CD14-positive monocyte (primary cell): ENCODE measurements around the gene DHRS3. TPM values are rescaled to one million over a fixed set of nuclear protein-coding genes. Genes with fewer than 3 reads are reported as not detected.

ENCODE experiments used
- DNase-seq, 3 donors: peaks; one replicate each; pipeline ENCODE4 v3.0.0-alpha.2; 2011 to 2022
- H2AFZ ChIP-seq: 2 replicates; pipeline ENCODE4 v1.6.0; 2012; ENCODE audit warnings: mild to moderate bottlenecking, low read depth, low read length, inconsistent platforms; ENCODE audit not compliant: insufficient read depth, poor library complexity, severe bottlenecking
- H3K27ac ChIP-seq, 2 donors: 1 replicate in 1 of 2; 2 replicates in 1 of 2; pipeline ENCODE4 v1.5.1; 2012 to 2013; ENCODE audit warnings: low read length in 2 of 2, control low read depth in 1 of 2, inconsistent platforms in 1 of 2, low read depth in 1 of 2, mild to moderate bottlenecking in 1 of 2
- H3K27me3 ChIP-seq, 2 donors: one replicate each; pipeline versions ENCODE4 v1.6.0 to v1.6.1; 2011 to 2013; ENCODE audit warnings: low read length in 2 of 2; ENCODE audit not compliant: control insufficient read depth in 2 of 2, insufficient read depth in 2 of 2
- H3K36me3 ChIP-seq, 2 donors: replicated peaks in 1 of 2; 1 replicate in 1 of 2; 2 replicates in 1 of 2; pipeline versions ENCODE4 v1.5.1 to v1.6.1; 2012 to 2013; ENCODE audit warnings: low read length in 2 of 2, control low read depth in 1 of 2, inconsistent platforms in 1 of 2, mild to moderate bottlenecking in 1 of 2; ENCODE audit not compliant: insufficient read depth in 2 of 2, control insufficient read depth in 1 of 2
- H3K4me1 ChIP-seq, 2 donors: 1 replicate in 1 of 2; 2 replicates in 1 of 2; pipeline versions ENCODE4 v1.5.1 to v1.6.1; 2012 to 2013; ENCODE audit warnings: low read length in 2 of 2, control low read depth in 1 of 2, inconsistent platforms in 1 of 2, mild to moderate bottlenecking in 1 of 2, moderate library complexity in 1 of 2; ENCODE audit not compliant: insufficient read depth in 2 of 2, control insufficient read depth in 1 of 2
- H3K4me2 ChIP-seq: replicated peaks from 2 replicates; pipeline ENCODE3; 2012; ENCODE audit warnings: low read length, moderate library complexity, mild to moderate bottlenecking; ENCODE audit not compliant: poor library complexity, severe bottlenecking; ENCODE audit errors: extremely low read depth
- H3K4me3 ChIP-seq, 3 experiments: fragments of 200-600 bp in 1 of 3; sonication (generic) in 1 of 3; replicated peaks in 1 of 3; 1 replicate in 2 of 3; 2 replicates in 1 of 3; pipeline ENCODE4 v1.5.1; 2011 to 2013; ENCODE audit warnings: low read length in 3 of 3, mild to moderate bottlenecking in 3 of 3, control low read depth in 2 of 3, low read depth in 2 of 3, inconsistent platforms in 1 of 3, moderate library complexity in 1 of 3
- H3K79me2 ChIP-seq: 2 replicates; pipeline ENCODE4 v1.6.0; 2012; ENCODE audit warnings: mild to moderate bottlenecking, control low read depth, inconsistent platforms, low read length, moderate library complexity; ENCODE audit not compliant: insufficient read depth
- H3K9ac ChIP-seq: 2 replicates; pipeline ENCODE4 v1.6.0; 2017; ENCODE audit warnings: low read length, mild to moderate bottlenecking; ENCODE audit not compliant: insufficient read depth, poor library complexity, severe bottlenecking
- H3K9me3 ChIP-seq, 2 donors: replicated peaks in 1 of 2; 1 replicate in 1 of 2; 2 replicates in 1 of 2; pipeline versions ENCODE4 v1.5.1 to v1.6.1; 2012 to 2013; ENCODE audit warnings: low read length in 2 of 2, control low read depth in 1 of 2; ENCODE audit not compliant: control insufficient read depth in 1 of 2, insufficient read depth in 1 of 2
- H4K20me1 ChIP-seq: 2 replicates; pipeline ENCODE4 v1.6.0; 2012; ENCODE audit warnings: mild to moderate bottlenecking, low read length, control low read depth, moderate library complexity; ENCODE audit not compliant: insufficient read depth
- H3K27ac Mint-ChIP-seq, 7 donors: one replicate each; pipeline ENCODE4 v1.8.0; 2020; ENCODE audit warnings: mild to moderate bottlenecking in 7 of 7, mixed read lengths in 7 of 7, moderate library complexity in 6 of 7, inconsistent platforms in 2 of 7
- H3K27me3 Mint-ChIP-seq, 3 donors: one replicate each; pipeline ENCODE4 v1.8.0; 2021 to 2022; ENCODE audit warnings: low read depth in 3 of 3, mild to moderate bottlenecking in 3 of 3, mixed read lengths in 3 of 3, moderate library complexity in 3 of 3, inconsistent platforms in 1 of 3
- H3K36me3 Mint-ChIP-seq, 2 donors: one replicate each; pipeline ENCODE4 v1.8.0; 2020; ENCODE audit warnings: mixed read lengths in 2 of 2, inconsistent platforms in 1 of 2, mild to moderate bottlenecking in 1 of 2
- H3K4me1 Mint-ChIP-seq: one replicate; pipeline ENCODE4 v1.8.0; 2020; ENCODE audit warnings: mild to moderate bottlenecking, mixed read lengths
- H3K4me3 Mint-ChIP-seq, 2 donors: one replicate each; pipeline ENCODE4 v1.8.0; 2020; ENCODE audit warnings: mild to moderate bottlenecking in 2 of 2, mixed read lengths in 2 of 2, moderate library complexity in 1 of 2
- H3K9me3 Mint-ChIP-seq, 7 donors: one replicate each; pipeline ENCODE4 v1.8.0; 2020 to 2022; ENCODE audit warnings: mixed read lengths in 7 of 7, mild to moderate bottlenecking in 6 of 7, moderate library complexity in 6 of 7, inconsistent platforms in 2 of 7
- WGBS: methylation state at CpG from one replicate; pipeline ENCODE4 v1.1.5; 2013; ENCODE audit warnings: missing lambda C conversion rate; ENCODE audit not compliant: insufficient coverage; 5-methylcytosine and 5-hydroxymethylcytosine counted together
- intact Hi-C, 2 donors: fragments of 100-400 bp; cut with micrococcal nuclease; formaldehyde crosslinking; loops; one replicate each; pipeline versions ENCODE4 v1.15.0 to v1.15.1; 2023
- polyA plus RNA-seq, 3 donors: library from polyadenylated mRNA; depleted of rRNA in 1 of 3; unstranded in 2 of 3; stranded (reverse) in 1 of 3; fragments of 300-500 nt in 2 of 3; fragments of >200 nt in 1 of 3; fragmentation: Illumina TruSeq in 2 of 3; gene quantifications; 1 replicate in 2 of 3; 2 replicates in 1 of 3; pipeline ENCODE4 v1.2.3, GENCODE V29; 2012 to 2021
- TF ChIP-seq, protein P1 (sequence below): fragments of 200-600 bp; IDR thresholded peaks from one replicate; pipeline ENCODE4 v1.8.0; 2022; ENCODE audit warnings: antibody characterized with exemption, mild to moderate bottlenecking

The DHRS3 gene
- polyA plus RNA-seq, 3 donors, result 0.23 to 0.59 (median 0.29) TPM

DNA sequence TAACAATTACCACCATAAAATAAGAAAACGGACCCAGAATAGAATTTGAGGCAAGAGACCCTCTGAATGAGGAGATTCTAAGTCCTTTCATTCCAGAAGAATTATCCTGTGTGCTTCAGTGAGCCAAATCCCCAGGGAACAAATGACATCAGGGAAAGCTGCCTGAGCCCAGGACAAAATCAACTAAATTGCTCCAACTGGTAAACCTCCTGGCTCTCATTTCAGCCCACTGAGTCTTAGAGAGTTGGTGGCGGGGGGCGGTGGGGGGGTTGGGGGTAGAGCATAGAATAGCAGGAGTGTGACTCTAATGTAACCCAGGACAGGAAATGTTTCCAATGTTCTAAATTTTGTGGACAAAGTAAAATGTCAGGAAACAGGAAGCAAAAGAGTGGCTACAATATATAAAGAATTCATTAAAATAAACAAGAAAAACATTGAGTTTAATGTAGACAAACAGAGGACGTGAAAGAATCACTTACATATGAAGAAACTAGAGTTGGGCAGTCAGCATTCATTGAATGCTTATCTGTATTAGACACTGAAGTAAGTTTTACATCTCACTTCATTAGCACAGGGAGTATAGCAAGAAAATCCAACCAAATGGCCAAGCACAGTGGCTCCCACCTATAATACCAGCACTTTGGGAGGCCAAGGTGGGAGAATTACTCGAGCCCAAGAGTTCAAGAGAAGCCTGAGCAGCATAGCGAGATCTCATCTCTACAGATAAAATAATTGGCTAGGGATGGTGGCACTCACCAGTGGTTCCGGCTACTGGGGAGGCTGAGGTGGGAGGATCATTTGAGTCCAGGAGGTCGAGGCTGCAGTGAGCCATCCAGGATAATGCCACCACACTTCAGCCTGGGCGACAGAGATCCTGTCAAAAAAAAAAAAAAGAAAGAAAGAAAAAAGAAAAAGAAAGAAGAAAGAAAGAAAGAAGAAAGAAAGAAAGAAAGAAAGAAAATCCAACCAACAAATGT lies 75.1 kb downstream of the DHRS3 start:
- no peak overlapping the region for H3K4me3 ChIP-seq
- H3K4me1 ChIP-seq, result no peaks in the 10 kb centered on the region
- Mint-ChIP-seq H3K4me1 (no peaks in the 10 kb centered on the region), H3K9me3 (peaks cover 0 to 4% (median 0%) of the 10 kb centered on the region in 7 donors), H3K4me3 (peak overlapping the region in 1 of 2 donors; percentile 48), H3K27me3 (peaks cover 1 to 12% (median 10%) of the 10 kb centered on the region in 3 donors), H3K36me3 (no peaks in the 10 kb centered on the region), H3K27ac (peak overlapping the region in 1 of 7 donors; percentile 15)
- H3K79me2 ChIP-seq, result no peaks in the 10 kb centered on the region
- DNase-seq, result no peak
- no peaks in the 10 kb centered on the region for H3K36me3 ChIP-seq
- H3K4me2 ChIP-seq, result no peak overlapping the region
- H4K20me1 ChIP-seq, result no peaks in the 10 kb centered on the region
- TF ChIP-seq, protein P1, sequence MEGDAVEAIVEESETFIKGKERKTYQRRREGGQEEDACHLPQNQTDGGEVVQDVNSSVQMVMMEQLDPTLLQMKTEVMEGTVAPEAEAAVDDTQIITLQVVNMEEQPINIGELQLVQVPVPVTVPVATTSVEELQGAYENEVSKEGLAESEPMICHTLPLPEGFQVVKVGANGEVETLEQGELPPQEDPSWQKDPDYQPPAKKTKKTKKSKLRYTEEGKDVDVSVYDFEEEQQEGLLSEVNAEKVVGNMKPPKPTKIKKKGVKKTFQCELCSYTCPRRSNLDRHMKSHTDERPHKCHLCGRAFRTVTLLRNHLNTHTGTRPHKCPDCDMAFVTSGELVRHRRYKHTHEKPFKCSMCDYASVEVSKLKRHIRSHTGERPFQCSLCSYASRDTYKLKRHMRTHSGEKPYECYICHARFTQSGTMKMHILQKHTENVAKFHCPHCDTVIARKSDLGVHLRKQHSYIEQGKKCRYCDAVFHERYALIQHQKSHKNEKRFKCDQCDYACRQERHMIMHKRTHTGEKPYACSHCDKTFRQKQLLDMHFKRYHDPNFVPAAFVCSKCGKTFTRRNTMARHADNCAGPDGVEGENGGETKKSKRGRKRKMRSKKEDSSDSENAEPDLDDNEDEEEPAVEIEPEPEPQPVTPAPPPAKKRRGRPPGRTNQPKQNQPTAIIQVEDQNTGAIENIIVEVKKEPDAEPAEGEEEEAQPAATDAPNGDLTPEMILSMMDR, result no peak
- intact Hi-C loops, result no loop called here
- H2AFZ ChIP-seq, result no peak overlapping the region
- WGBS, result no CpG with 5 or more reads among the region's 9 CpGs
- H3K9me3 ChIP-seq, result no peaks in the 10 kb centered on the region
- no peak overlapping the region for H3K27ac ChIP-seq
- peaks cover 0 to 3% of the 10 kb centered on the region in 2 donors for H3K27me3 ChIP-seq
- H3K9ac ChIP-seq, result no peak overlapping the region

DNA sequence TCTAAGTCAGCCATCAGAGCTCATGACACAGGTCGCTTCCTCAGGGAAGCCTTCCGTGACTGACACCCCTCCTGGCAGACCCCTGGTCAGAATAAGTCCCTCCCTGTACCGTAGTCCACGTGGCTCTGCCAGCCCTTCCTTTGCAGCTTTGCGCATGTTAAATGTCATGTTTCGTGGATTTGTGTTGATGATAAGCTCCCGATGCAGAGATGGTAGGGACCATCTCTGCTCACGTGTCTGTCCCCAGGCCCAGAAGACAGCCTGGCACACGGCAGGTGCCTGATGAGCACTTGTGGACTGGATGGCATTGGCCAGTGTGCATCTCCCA lies 75.9 kb downstream of the DHRS3 start:
- TF ChIP-seq, protein P1, result no peak
- Mint-ChIP-seq H3K36me3 (peaks cover 0 to 4% of the 10 kb centered on the region in 2 donors), H3K9me3 (peaks cover 0 to 4% (median 0%) of the 10 kb centered on the region in 7 donors), H3K27ac (peak overlapping the region in 1 of 7 donors; percentile 25), H3K27me3 (peaks cover 1 to 12% (median 10%) of the 10 kb centered on the region in 3 donors), H3K4me1 (no peaks in the 10 kb centered on the region), H3K4me3 (no peak overlapping the region)
- H3K36me3 ChIP-seq, result no peaks in the 10 kb centered on the region
- no peak overlapping the region for H2AFZ ChIP-seq
- 87% methylated on average over 9 of the region's 9 CpGs for WGBS
- no peaks in the 10 kb centered on the region for H3K79me2 ChIP-seq
- H3K27me3 ChIP-seq, result peaks cover 0 to 3% of the 10 kb centered on the region in 2 donors
- H3K27ac ChIP-seq, result no peak overlapping the region
- H3K4me1 ChIP-seq, result no peaks in the 10 kb centered on the region
- intact Hi-C loops, result no loop called here
- H3K9ac ChIP-seq, result no peak overlapping the region
- no peaks in the 10 kb centered on the region for H3K9me3 ChIP-seq
- no peak overlapping the region for H3K4me3 ChIP-seq
- H3K4me2 ChIP-seq, result no peak overlapping the region
- no peaks in the 10 kb centered on the region for H4K20me1 ChIP-seq
- no peak for DNase-seq
